ENCODE results near the gene ZC3H14.

The ZC3H14 gene

DNA sequence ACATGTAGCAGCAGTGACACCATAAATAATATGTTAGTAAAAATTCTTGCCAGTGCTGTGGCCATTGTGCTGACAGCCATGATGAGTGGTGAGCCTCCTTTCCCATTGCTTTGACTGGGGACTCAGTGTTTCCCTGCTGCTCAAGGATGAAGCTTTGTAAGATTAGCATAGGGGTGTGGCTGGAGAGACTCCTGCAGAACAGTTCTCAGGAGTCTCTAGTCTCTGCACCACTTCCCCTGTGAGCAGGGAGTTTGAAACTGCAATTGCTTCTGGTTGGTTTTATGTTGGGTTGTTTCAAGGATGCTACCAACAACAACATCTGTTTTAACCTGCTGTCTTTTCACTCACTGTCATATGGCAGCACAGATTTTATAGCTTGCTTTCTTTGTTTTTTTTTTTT, 41.4 kb downstream of the ZC3H14 start:
- Histone ChIP-seq H3K4me3 (no peak overlapping the region), H3K27ac (no peak overlapping the region)
- no peak for TF ChIP-seq CTCF (IDR thresholded peaks at IDR 0.05)
- no peak for DNase-seq (ENCODE audit: low spot score)

GRCh38 chr14:88605594-88605993, 42.8 kb downstream of the ZC3H14 start:
- no peak overlapping the region for H3K27ac ChIP-seq
- no peak overlapping the region for H3K4me3 ChIP-seq
- no peak for TF ChIP-seq CTCF (IDR thresholded peaks at IDR 0.05)
- no peak for DNase-seq (ENCODE audit: low spot score)

DNA sequence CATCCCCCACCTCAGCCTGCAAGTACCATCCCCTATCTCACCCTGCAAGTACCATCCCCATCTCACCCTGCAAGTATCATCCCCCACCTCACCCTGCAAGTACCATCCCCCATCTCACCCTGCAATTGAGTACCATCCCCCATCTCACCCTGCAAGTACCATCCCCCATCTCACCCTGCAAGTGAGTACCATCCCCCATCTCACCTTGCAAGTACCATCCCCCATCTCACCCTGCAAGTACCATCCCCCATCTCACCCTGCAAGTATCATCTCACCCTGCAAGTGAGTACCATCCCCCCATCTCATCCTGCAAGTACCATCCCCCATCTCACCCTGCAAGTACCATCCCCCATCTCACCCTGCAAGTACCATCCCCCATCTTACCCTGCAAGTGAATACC, 45.0 kb downstream of the ZC3H14 start:
- no peak for DNase-seq (ENCODE audit: low spot score)
- Histone ChIP-seq H3K4me3 (no peak overlapping the region), H3K27ac (no peak overlapping the region)
- TF ChIP-seq CTCF (IDR thresholded peaks at IDR 0.05): no peak

DNA sequence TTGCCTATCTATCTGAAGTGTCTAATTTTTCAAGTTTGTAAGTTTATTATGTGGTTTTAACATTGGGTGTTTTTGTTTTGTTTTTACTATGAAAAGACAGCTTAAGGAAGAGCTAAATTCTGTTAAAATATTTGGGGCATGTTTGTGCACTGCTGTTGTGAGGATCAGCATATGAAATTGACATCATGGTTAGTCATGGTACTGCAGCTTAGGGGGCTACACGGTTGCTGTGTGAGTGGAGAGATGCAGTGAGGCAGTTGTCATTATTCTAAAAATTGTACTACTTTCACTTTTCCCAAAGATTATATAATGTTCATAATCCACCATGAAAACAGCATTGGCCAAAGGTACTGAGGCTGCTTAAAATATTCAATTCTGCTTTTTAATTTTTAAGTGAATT, 49.0 kb downstream of the ZC3H14 start:
- H3K27ac ChIP-seq: no peak overlapping the region

GRCh38 chr14:88612981-88613380, 50.1 kb downstream of the ZC3H14 start:
- no peak for DNase-seq (ENCODE audit: low spot score)
- TF ChIP-seq CTCF (IDR thresholded peaks at IDR 0.05): no peak
- no peak overlapping the region for H3K27ac ChIP-seq
- no peak overlapping the region for H3K4me3 ChIP-seq

More for the DNA sequence above, 49.0 kb downstream of the ZC3H14 start:
- no peak for DNase-seq (ENCODE audit: low spot score)
- H3K4me3 ChIP-seq: no peak overlapping the region
- TF ChIP-seq CTCF (IDR thresholded peaks at IDR 0.05): no peak

GRCh38 chr14:88613552-88614010, 50.7 kb downstream of the ZC3H14 start:
- no peak for DNase-seq (ENCODE audit: low spot score)
- TF ChIP-seq CTCF (IDR thresholded peaks at IDR 0.05): no peak
- peak overlapping the region in 1 of 2 donors; percentile 53 for H3K27ac ChIP-seq

GRCh38 chr14:88614218-88614907, 51.5 kb downstream of the ZC3H14 start:
- Histone ChIP-seq H3K4me3 (no peak overlapping the region), H3K27ac (peak overlapping the region in 1 of 2 donors; percentile 53)
- DNase-seq (ENCODE audit: low spot score): no peak
- no peak for TF ChIP-seq CTCF (IDR thresholded peaks at IDR 0.05)

More at GRCh38 chr14:88613552-88614010, 50.7 kb downstream of the ZC3H14 start:
- H3K4me3 ChIP-seq: no peak overlapping the region

Data from coronary artery (tissue), 2 donors.